GM18867 (cell line): ENCODE measurements around the gene MYH16.
"Not testable (repeated sequence)": the region's sequence is repeated elsewhere in the genome, so short reads cannot be mapped to it uniquely, and the experiment has no call there.

ENCODE experiments used
- ATAC-seq: cut with Tn5 transposase; IDR thresholded peaks from one replicate; pipeline ENCODE4 v1.9.1; 2021; ENCODE audit warnings: mild to moderate bottlenecking, moderate library complexity; ENCODE audit not compliant: unreplicated experiment

The MYH16 gene

GRCh38 chr7:99350641-99351040, 78.0 kb downstream of the MYH16 start:
- not testable (repeated sequence) for ATAC-seq

- ATAC-seq, result no peak
Measured at GRCh38 chr7:99352247-99352646, 79.6 kb downstream of the MYH16 start.

- ATAC-seq, result no peak
Measured at GRCh38 chr7:99355098-99355497, 82.5 kb downstream of the MYH16 start.

GRCh38 chr7:99357701-99358490, 85.3 kb downstream of the MYH16 start:
- ATAC-seq, result no peak

DNA sequence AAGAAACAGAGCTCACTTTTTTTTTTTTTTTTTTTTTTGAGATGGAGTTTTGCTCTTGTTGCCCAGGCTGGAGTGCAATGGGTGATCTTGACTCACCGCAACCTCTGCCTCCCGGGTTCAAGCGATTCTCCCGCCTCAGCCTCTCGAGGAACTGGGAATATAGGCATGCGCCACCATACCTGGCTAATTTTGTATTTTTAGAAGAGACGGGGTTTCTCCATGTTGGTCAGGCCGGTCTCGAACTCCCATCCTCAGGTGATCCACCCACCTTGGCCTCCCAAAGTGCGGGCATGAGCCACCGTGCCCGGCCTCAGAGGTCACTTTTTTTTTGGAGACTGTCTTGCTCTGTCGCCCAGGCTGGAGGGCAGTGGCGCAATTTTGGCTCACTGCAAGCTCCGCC, 85.9 kb downstream of the MYH16 start:
- ATAC-seq, result not testable (repeated sequence)

DNA sequence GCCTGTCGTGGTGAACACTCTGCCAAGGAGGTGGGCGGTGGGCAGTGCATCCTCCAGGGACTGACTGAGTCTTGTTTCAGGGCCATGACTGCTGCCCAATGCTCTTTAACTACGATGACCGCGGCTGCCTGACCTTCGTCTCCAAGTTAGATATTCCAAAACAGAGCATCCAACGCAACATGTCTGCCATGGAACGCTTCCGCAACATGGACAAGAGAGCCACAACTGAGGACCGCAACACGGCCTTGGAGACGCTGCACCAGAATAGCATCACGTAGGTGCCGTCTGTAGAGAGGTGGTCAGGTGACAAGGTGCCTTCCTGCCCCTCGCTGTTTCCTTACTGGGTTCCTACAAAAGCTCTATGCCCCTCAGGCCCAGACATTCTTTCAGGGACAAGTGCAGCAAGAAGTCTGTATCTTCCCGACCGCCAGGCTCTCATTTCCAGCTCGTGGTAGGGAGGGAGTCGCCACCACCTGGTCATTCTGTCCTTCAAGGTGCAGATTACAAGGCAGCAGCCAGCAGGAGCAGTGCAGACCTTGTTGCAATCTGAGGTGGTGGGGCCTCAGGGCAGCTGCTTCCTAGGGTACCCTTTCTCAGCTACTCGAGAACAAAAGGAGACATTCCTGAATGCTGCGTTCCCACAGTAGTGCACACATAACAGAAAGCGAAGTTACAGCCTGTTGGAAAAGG, 87.0 kb downstream of the MYH16 start:
- ATAC-seq, result no peak
